Tibial nerve (tissue), 4 donors: ENCODE data around the gene VDR. TPM values are rescaled to one million over a fixed set of nuclear protein-coding genes. Genes with fewer than 3 reads are reported as not detected.
"Not testable (repeated sequence)": the region's sequence is repeated elsewhere in the genome, so short reads cannot be mapped to it uniquely, and the experiment has no call there.

Source experiments
- DNase-seq, 2 donors: peaks; one replicate each; pipeline ENCODE4 v3.0.0-alpha.2; 2019; ENCODE audit warnings: low spot score in 2 of 2
- H3K27ac ChIP-seq, 4 donors: fragments of 200-600 bp; sonication (generic) in 3 of 4; one replicate each; pipeline ENCODE4 v1.5.1; 2017 to 2019; ENCODE audit warnings: mild to moderate bottlenecking in 1 of 4
- H3K27me3 ChIP-seq, 2 donors: fragments of 200-600 bp; sonication (generic) in 1 of 2; one replicate each; pipeline versions ENCODE4 v1.5.1 to v1.6.0; 2017 to 2019
- H3K36me3 ChIP-seq, 3 donors: fragments of 200-600 bp; sonication (generic); one replicate each; pipeline ENCODE4 v1.5.1; 2018 to 2019
- H3K4me1 ChIP-seq, 4 donors: fragments of 200-600 bp; sonication (generic) in 3 of 4; one replicate each; pipeline ENCODE4 v1.5.1; 2017 to 2019
- H3K4me3 ChIP-seq, 4 donors: fragments of 200-600 bp; sonication (generic) in 3 of 4; one replicate each; pipeline ENCODE4 v1.5.1; 2017 to 2019; ENCODE audit warnings: mild to moderate bottlenecking in 1 of 4, moderate library complexity in 1 of 4
- H3K9me3 ChIP-seq, 4 donors: fragments of 200-600 bp; sonication (generic) in 3 of 4; one replicate each; pipeline ENCODE4 v1.5.1; 2017 to 2019
- CTCF ChIP-seq, 5 experiments: fragments of 200-600 bp in 3 of 5; fragments of 450-650 bp in 2 of 5; sonication (generic) in 3 of 5; IDR thresholded peaks; one replicate each; pipeline ENCODE4 v1.5.1; 2016 to 2019; ENCODE audit warnings: antibody characterized with exemption in 5 of 5, mild to moderate bottlenecking in 3 of 5, moderate library complexity in 2 of 5
- EP300 ChIP-seq, 2 donors: sonication (generic); formaldehyde crosslinking; IDR thresholded peaks; one replicate each; pipeline ENCODE4 v1.6.1; 2017; ENCODE audit warnings: antibody characterized with exemption in 2 of 2, mild to moderate bottlenecking in 1 of 2
- POLR2A ChIP-seq, 2 donors: fragments of 450-650 bp; IDR thresholded peaks; one replicate each; pipeline ENCODE4 v1.6.1; 2017; ENCODE audit warnings: antibody characterized with exemption in 2 of 2, mild to moderate bottlenecking in 2 of 2, moderate library complexity in 2 of 2
- WGBS, 2 donors: methylation state at CpG; one replicate each; pipeline ENCODE4 v1.1.5; 2018; 5-methylcytosine and 5-hydroxymethylcytosine counted together
- total RNA-seq, 4 donors: library from RNA; depleted of rRNA; stranded (reverse); fragments of >200 nt; gene quantifications; one replicate each; pipeline ENCODE4 v1.1.0, GENCODE V29; 2016

The VDR gene
- total RNA-seq, 4 donors from 2014 or later: 0.78 to 6.6 (median 1.1) TPM

- Histone ChIP-seq H3K27ac (no peak overlapping the region), H3K4me3 (no peak overlapping the region), H3K27me3 (no peaks in the 10 kb centered on the region), H3K36me3 (no peaks in the 10 kb centered on the region), H3K4me1 (peaks cover 0 to 17% (median under 1%) of the 10 kb centered on the region in 4 donors), H3K9me3 (no peaks in the 10 kb centered on the region)
- no peak for DNase-seq
- TF ChIP-seq CTCF (IDR thresholded peaks at IDR 0.05) (no peak), POLR2A (IDR thresholded peaks at IDR 0.05) (no peak), EP300 (IDR thresholded peaks at IDR 0.05) (no peak)
- WGBS, 2 donors: 83 to 84% methylated on average over 25 of the region's 25 CpGs
Measured at GRCh38 chr12:47843226-47843980, 61.4 kb downstream of the VDR start.

- DNase-seq, H3K36me3 ChIP-seq, H3K4me3 ChIP-seq, H3K27me3 ChIP-seq, H3K9me3 ChIP-seq, H3K27ac ChIP-seq: not testable (repeated sequence)
- H3K4me1 ChIP-seq: peaks cover 0 to 25% (median 4%) of the 10 kb centered on the region in 4 donors
- 88 to 90% methylated on average over 11 of the region's 12 CpGs for WGBS, 2 donors
Measured at GRCh38 chr12:47842543-47842942, 62.3 kb downstream of the VDR start.

GRCh38 chr12:47841910-47842309 lies 62.9 kb downstream of the VDR start:
- H3K4me3 ChIP-seq: no peak overlapping the region
- 68 to 69% methylated on average over 4 of the region's 4 CpGs for WGBS, 2 donors
- H3K9me3 ChIP-seq: no peaks in the 10 kb centered on the region
- TF ChIP-seq CTCF (IDR thresholded peaks at IDR 0.05) (no peak), EP300 (IDR thresholded peaks at IDR 0.05) (no peak), POLR2A (IDR thresholded peaks at IDR 0.05) (no peak)
- no peak overlapping the region for H3K27ac ChIP-seq
- no peak for DNase-seq
- peaks cover 0 to 30% (median 4%) of the 10 kb centered on the region in 4 donors for H3K4me1 ChIP-seq
- H3K36me3 ChIP-seq: no peaks in the 10 kb centered on the region
- no peaks in the 10 kb centered on the region for H3K27me3 ChIP-seq

GRCh38 chr12:47841501-47841900 lies 63.3 kb downstream of the VDR start:
- TF ChIP-seq POLR2A (IDR thresholded peaks at IDR 0.05) (no peak), CTCF (IDR thresholded peaks at IDR 0.05) (no peak), EP300 (IDR thresholded peaks at IDR 0.05) (no peak)
- Histone ChIP-seq H3K27ac (no peak overlapping the region), H3K4me3 (no peak overlapping the region), H3K36me3 (no peaks in the 10 kb centered on the region), H3K4me1 (peaks cover 0 to 30% (median 4%) of the 10 kb centered on the region in 4 donors), H3K9me3 (no peaks in the 10 kb centered on the region), H3K27me3 (no peaks in the 10 kb centered on the region)
- DNase-seq: no peak
- 87 to 91% methylated on average over 2 of the region's 2 CpGs for WGBS, 2 donors

GRCh38 chr12:47840571-47840970 lies 64.2 kb downstream of the VDR start:
- H3K4me1 ChIP-seq: peaks cover 0 to 34% (median 4%) of the 10 kb centered on the region in 4 donors
- no peaks in the 10 kb centered on the region for H3K36me3 ChIP-seq
- H3K27ac ChIP-seq: no peak overlapping the region
- TF ChIP-seq EP300 (IDR thresholded peaks at IDR 0.05) (no peak), POLR2A (IDR thresholded peaks at IDR 0.05) (no peak), CTCF (IDR thresholded peaks at IDR 0.05) (no peak)
- no peak for DNase-seq
- no peaks in the 10 kb centered on the region for H3K27me3 ChIP-seq
- WGBS, 2 donors: 94 to 100% methylated on average over 1 of the region's 1 CpG
- H3K9me3 ChIP-seq: no peaks in the 10 kb centered on the region
- no peak overlapping the region for H3K4me3 ChIP-seq
